ENCODE data around the gene DNAJC6.
A peak's percentile ranks its signal among the peaks of the same experiment; 100 is the strongest.

Gene DNAJC6

DNA sequence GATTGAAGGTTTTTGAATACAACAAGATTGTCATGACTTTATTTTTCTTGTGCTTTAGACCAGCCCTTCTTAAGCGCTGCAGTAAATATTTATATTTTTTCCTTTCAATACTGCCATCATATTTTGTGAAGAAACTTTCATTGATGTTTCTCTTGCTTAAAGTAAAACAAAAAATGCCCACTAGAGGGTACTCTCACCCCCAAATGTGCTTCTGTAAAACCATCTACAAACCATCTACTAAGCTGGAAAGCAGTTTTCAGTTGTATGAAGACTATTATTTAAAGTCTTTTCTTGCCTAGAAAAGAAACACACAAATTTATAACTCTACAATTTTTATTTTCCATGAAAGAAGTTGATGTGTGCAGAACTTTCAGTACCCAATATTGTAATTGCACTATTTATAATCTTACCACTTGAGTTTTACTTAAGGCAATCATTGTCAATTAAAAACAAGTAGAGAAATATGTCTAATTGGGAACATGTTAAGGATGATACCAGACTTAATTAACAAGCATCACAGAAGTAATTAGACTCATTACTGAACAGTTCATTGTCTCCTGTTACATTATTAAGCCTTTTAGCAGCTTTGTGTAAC, 121.9 kb downstream of the DNAJC6 start:
- no peak overlapping the region for H3K27ac ChIP-seq

GRCh38 chr1:65432918-65433317, 123.6 kb downstream of the DNAJC6 start:
- H3K27ac ChIP-seq: no peak overlapping the region
- TF ChIP-seq ZFX (IDR thresholded peaks at IDR 0.05; ENCODE audit: borderline replicate concordance): no peak
- TF ChIP-seq, protein P1, sequence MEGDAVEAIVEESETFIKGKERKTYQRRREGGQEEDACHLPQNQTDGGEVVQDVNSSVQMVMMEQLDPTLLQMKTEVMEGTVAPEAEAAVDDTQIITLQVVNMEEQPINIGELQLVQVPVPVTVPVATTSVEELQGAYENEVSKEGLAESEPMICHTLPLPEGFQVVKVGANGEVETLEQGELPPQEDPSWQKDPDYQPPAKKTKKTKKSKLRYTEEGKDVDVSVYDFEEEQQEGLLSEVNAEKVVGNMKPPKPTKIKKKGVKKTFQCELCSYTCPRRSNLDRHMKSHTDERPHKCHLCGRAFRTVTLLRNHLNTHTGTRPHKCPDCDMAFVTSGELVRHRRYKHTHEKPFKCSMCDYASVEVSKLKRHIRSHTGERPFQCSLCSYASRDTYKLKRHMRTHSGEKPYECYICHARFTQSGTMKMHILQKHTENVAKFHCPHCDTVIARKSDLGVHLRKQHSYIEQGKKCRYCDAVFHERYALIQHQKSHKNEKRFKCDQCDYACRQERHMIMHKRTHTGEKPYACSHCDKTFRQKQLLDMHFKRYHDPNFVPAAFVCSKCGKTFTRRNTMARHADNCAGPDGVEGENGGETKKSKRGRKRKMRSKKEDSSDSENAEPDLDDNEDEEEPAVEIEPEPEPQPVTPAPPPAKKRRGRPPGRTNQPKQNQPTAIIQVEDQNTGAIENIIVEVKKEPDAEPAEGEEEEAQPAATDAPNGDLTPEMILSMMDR (IDR thresholded peaks at IDR 0.05): no peak

More for the DNA sequence above, 121.9 kb downstream of the DNAJC6 start:
- TF ChIP-seq, protein P1 (IDR thresholded peaks at IDR 0.05): peak; percentile 85
- TF ChIP-seq ZFX (IDR thresholded peaks at IDR 0.05; ENCODE audit: borderline replicate concordance): no peak

- H3K27ac ChIP-seq: no peak overlapping the region
- TF ChIP-seq, protein P1 (IDR thresholded peaks at IDR 0.05): no peak
- TF ChIP-seq ZFX (IDR thresholded peaks at IDR 0.05; ENCODE audit: borderline replicate concordance): no peak
Observed at GRCh38 chr1:65434255-65434654, 124.9 kb downstream of the DNAJC6 start.

DNA sequence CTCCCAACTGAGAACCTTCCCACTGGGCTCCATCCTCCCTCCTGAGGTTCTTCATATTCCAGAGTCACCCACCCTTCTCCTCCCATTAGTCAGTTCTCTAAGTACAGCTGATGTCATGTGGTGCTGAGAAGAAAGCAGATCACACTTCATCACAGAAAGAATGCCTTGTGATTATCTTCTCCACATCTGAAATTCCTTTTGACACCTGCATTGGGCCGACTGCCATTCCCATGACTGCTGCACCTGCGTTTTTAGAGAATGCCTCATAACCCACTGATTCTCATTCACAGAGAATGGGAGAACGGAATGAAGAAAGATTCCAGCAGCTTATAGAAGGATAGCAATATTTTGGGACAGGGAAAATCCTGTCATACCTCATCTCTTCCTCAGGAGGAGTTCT, 125.4 kb downstream of the DNAJC6 start:
- H3K27ac ChIP-seq: no peak overlapping the region
- TF ChIP-seq, protein P1 (IDR thresholded peaks at IDR 0.05): no peak
- no peak for TF ChIP-seq ZFX (IDR thresholded peaks at IDR 0.05; ENCODE audit: borderline replicate concordance)

DNA sequence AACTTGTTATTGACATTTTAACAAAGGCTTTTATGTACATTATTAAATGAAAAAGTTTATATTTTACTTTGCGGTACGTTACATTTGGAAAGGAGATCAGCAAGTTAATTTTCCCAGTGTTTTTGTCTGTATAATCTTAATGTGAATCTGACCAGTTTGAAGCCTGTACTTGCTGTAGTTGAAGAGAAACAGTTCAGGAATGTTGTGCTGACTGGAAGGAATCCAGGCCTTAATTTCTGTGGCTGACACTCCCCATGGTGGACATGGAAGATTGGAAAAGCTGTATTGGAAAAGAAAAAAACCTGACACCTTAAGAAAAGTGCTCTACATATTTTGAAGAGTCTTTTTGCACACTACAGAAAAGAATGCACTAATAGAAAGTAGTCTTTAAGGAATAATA, 126.6 kb downstream of the DNAJC6 start:
- H3K27ac ChIP-seq: no peak overlapping the region
- TF ChIP-seq, protein P1 (IDR thresholded peaks at IDR 0.05): no peak
- no peak for TF ChIP-seq ZFX (IDR thresholded peaks at IDR 0.05; ENCODE audit: borderline replicate concordance)

GRCh38 chr1:65437616-65438015, 128.3 kb downstream of the DNAJC6 start:
- H3K27ac ChIP-seq: no peak overlapping the region
- no peak for TF ChIP-seq ZFX (IDR thresholded peaks at IDR 0.05; ENCODE audit: borderline replicate concordance)
- TF ChIP-seq, protein P1 (IDR thresholded peaks at IDR 0.05): no peak

DNA sequence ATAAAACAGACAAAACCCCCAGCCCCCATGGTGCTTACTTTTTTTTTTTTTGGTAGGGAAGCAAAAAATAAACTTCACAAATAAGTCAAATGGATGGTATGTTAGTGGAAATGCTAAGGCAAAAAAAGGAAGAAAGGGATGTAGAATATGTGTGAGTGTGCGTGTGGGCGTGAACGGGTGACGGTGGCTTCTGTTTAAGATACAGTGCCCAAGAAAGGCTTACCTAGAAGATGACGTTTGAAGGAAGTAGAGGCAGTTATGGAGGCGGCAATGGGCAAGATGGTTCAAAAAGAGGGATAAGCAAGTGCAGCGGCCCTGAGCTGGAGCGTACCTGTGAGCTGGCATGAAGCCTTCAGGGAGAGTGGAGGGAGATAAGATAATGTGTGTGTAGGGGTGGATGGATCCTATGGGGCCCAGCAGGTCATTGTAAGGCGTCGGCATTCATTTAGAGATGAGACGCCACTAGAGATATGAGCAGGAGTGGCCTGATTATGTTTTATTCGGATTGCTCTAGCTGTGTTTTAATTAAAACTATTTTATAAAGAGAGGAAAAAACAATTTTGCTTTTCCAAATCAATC, 131.1 kb downstream of the DNAJC6 start:
- TF ChIP-seq, protein P1 (IDR thresholded peaks at IDR 0.05): no peak
- TF ChIP-seq ZFX (IDR thresholded peaks at IDR 0.05; ENCODE audit: borderline replicate concordance): no peak
- H3K27ac ChIP-seq: no peak overlapping the region

Data from 22Rv1 (cell line).